D721Med (cell line): ENCODE measurements around the gene PEX11A.

Experiments
- DNase-seq: peaks from one replicate; pipeline ENCODE4 v3.0.0; 2011; ENCODE audit warnings: low spot score; ENCODE audit not compliant: insufficient read length
- FAIRE-seq: peaks from 2 replicates; lab custom pipeline; 2011; peaks lifted over from hg19 to GRCh38; lab: Jason Lieb, UNC
- TF ChIP-seq, protein P1 (sequence below): IDR thresholded peaks from 2 replicates; pipeline ENCODE4 v1.5.1; 2012; ENCODE audit warnings: mild to moderate bottlenecking, control low read depth; ENCODE audit not compliant: insufficient read depth; ENCODE audit errors: missing control alignments

The PEX11A gene

DNA sequence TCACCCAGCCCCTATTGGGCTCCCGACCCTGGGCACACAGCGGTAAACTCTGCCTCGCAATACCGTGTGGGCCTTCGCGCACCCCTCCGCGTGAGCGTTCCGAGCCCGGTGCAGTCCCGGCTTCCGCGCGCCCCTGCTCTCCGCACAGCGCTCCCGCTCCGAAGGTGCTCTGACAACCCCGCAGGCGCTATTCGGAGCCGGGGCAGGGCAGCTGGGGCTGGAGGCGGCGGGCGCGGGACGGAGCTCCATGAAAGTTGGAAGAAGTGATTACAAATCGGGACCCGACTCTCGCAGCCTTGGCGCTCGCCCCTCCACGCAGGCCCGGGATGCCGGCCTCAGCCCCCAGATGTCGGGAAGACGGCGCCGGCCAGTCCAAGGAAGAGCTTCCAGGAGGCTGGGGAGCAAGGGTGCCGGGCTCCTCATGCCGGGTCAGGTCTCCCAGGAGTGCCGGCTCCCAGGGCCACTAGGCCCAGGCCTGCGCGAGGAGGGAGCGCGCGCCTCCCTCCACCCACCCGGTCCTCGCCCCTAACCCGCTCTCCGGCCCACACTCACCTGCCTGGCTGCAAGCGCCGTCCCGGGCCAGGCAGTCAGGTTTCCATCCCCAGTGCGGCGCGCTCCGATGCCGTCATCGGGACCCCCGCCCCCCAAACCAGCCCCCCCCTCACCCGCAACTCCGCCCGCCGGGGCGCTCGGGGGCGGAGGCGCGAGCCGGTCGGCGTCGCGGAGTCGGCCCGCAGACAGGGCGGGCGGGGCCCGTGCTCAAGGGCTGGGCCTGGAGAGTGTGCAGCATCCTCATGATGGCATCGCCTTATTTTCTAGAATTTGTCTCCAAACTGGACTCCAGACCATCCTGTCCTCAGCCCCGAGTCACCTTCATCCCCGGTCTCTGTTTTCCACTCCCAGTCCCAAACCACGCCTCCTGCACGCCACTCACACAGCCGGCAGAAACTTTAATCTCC lies 35.4 kb downstream of the PEX11A start, which contains the start of gene KIF7:
TSS of gene KIF7 (minus strand) at position 621 of the 959 bp plus-strand sequence. CDS start 2,537 bp downstream, outside the sequence.
- DNase-seq (peak; percentile 75), FAIRE-seq (no peak)
- TF ChIP-seq, protein P1, sequence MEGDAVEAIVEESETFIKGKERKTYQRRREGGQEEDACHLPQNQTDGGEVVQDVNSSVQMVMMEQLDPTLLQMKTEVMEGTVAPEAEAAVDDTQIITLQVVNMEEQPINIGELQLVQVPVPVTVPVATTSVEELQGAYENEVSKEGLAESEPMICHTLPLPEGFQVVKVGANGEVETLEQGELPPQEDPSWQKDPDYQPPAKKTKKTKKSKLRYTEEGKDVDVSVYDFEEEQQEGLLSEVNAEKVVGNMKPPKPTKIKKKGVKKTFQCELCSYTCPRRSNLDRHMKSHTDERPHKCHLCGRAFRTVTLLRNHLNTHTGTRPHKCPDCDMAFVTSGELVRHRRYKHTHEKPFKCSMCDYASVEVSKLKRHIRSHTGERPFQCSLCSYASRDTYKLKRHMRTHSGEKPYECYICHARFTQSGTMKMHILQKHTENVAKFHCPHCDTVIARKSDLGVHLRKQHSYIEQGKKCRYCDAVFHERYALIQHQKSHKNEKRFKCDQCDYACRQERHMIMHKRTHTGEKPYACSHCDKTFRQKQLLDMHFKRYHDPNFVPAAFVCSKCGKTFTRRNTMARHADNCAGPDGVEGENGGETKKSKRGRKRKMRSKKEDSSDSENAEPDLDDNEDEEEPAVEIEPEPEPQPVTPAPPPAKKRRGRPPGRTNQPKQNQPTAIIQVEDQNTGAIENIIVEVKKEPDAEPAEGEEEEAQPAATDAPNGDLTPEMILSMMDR, result no peak

DNA sequence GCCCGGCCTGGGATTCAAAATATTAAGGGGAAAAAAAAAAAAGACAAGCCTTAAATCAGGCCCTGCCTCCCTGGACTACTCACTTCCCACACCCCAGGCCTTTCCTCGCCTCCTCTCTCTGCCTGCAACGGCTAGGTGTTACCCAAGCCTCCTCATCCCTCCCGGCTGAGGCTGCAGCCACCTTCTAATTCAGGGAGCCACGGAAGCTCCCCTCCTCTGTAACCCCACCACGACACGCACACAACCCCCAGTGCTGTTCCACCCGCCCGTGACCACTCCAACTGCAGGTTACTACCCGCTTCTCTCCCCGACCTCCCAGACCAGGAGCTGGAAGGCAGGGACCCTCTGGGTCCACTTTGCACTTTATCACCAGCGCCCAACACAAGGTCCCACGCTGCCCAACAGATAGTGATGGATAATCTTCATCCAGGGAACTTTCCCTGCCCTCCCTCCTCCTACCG lies 36.2 kb downstream of the PEX11A start:
- no peak for DNase-seq
- TF ChIP-seq, protein P1, result no peak
- no peak for FAIRE-seq

- FAIRE-seq (no peak), DNase-seq (no peak)
- TF ChIP-seq, protein P1, result no peak
These were observed 37.0 kb downstream of the PEX11A start for GRCh38 chr15:89653578-89653977.

GRCh38 chr15:89652666-89653065 lies 37.9 kb downstream of the PEX11A start:
- DNase-seq, result no peak
- TF ChIP-seq, protein P1, result no peak
- FAIRE-seq, result no peak

GRCh38 chr15:89652131-89652530 lies 38.4 kb downstream of the PEX11A start:
- TF ChIP-seq, protein P1, result no peak
- DNase-seq (no peak), FAIRE-seq (no peak)

DNA sequence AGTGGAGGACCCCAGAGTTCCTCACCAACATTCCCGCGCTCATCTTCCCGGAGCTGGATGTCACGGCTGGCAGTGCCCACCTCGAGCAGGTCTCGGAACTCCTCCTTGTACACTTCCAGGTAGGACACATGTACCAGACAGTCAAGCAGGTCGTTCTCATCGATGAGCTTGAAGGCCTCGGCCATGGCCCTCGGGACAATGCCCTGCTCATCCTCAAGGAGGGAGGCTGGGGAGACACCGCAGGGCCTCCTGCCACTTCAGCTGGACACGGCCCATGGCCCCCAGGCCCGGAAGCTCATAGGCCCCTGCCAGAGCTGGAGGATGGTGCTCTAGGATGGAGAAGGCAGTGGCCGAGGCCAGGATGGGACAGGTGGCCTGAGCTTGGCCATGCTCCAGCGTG lies 40.8 kb downstream of the PEX11A start:
- FAIRE-seq, result no peak

More for the DNA sequence above, 40.8 kb downstream of the PEX11A start:
- DNase-seq, result no peak
- TF ChIP-seq, protein P1, result no peak
